ENCODE results near the gene LMO3.

Gene LMO3

GRCh38 chr12:16606117-16606200, at the start of gene LMO3:
Gene LMO3 (minus strand): TSS chr12:16606162. CDS start chr12:16600860, 5,302 bp downstream.
- no peak for DNase-seq

- DNase-seq, result no peak
These were observed 30.6 kb upstream of the LMO3 start for GRCh38 chr12:16636435-16637055.

- DNase-seq, result no peak
These were observed 28.8 kb upstream of the LMO3 start for GRCh38 chr12:16634786-16635185.

- no peak for DNase-seq
These were observed 21.0 kb upstream of the LMO3 start for GRCh38 chr12:16626991-16627390.

- DNase-seq, result no peak
These were observed 16.4 kb upstream of the LMO3 start for GRCh38 chr12:16622338-16622737.

GRCh38 chr12:16619537-16619936, 13.6 kb upstream of the LMO3 start:
- DNase-seq, result no peak

- DNase-seq, result no peak
These were observed 12.3 kb upstream of the LMO3 start for GRCh38 chr12:16618256-16618655.

GRCh38 chr12:16613199-16613598, 7.2 kb upstream of the LMO3 start:
- DNase-seq, result no peak

GRCh38 chr12:16612647-16613046, 6.7 kb upstream of the LMO3 start:
- no peak for DNase-seq

GRCh38 chr12:16611146-16611545, 5.2 kb upstream of the LMO3 start:
- DNase-seq, result no peak

GRCh38 chr12:16610743-16611142, 4.8 kb upstream of the LMO3 start:
- no peak for DNase-seq

- DNase-seq, result no peak
These were observed 4.1 kb upstream of the LMO3 start for GRCh38 chr12:16610001-16610585.

- DNase-seq, result no peak
These were observed 3.1 kb upstream of the LMO3 start for GRCh38 chr12:16608946-16609539.

GRCh38 chr12:16607906-16608775, 2.2 kb upstream of the LMO3 start:
- no peak for DNase-seq

- no peak for DNase-seq
These were observed 1.0 kb upstream of the LMO3 start for GRCh38 chr12:16606991-16607390.

- no peak for DNase-seq
These were observed 363 bp upstream of the LMO3 start for GRCh38 chr12:16606201-16606849.

GRCh38 chr12:16605642-16606116, 283 bp downstream of the LMO3 start:
- DNase-seq, result no peak

- no peak for DNase-seq
These were observed 1.2 kb downstream of the LMO3 start for GRCh38 chr12:16604596-16605252.

- no peak for DNase-seq
These were observed 1.9 kb downstream of the LMO3 start for GRCh38 chr12:16603916-16604575.

GRCh38 chr12:16603260-16603915, 2.6 kb downstream of the LMO3 start:
- DNase-seq, result no peak

- DNase-seq, result no peak
These were observed 3.5 kb downstream of the LMO3 start for GRCh38 chr12:16602412-16602811.

- DNase-seq, result no peak
These were observed 5.4 kb downstream of the LMO3 start for GRCh38 chr12:16600525-16600924.
